HCT116 (cell line): ENCODE measurements around the gene COX11. TPM values are rescaled to one million over a fixed set of nuclear protein-coding genes. Genes with fewer than 3 reads are reported as not detected.

Experiments used
- ATAC-seq: fragments of 200-7000 bp; cut with Tn5 transposase; 2 replicates; pipeline ENCODE4 v1.9.1; 2020; ENCODE audit warnings: mild to moderate bottlenecking, moderate library complexity
- BruUV-seq: library from RNA; stranded (reverse); fragments of 400-500 nt; replicated peaks from 2 replicates; lab custom pipeline; 2021; lab: Mats Ljungman, UMichigan
- CTCF ChIA-PET: fragments of 300-600 bp; sonication (Branson Sonifier 250); formaldehyde crosslinking; loops from one replicate; lab custom pipeline; 2021; ENCODE audit warnings: antibody characterized with exemption; lab: Charles Lee
- POLR2A ChIA-PET: fragments of 300-600, 350-600 bp; sonication (Branson Sonifier 250); formaldehyde crosslinking; loops from one replicate; lab custom pipeline; 2021; ENCODE audit warnings: antibody characterized with exemption; lab: Charles Lee
- RAD21 ChIA-PET, 2 experiments: fragments of 300-600 bp; sonication (Branson Sonifier 250); formaldehyde crosslinking; loops; one replicate each; lab custom pipeline; 2023; ENCODE audit warnings: low total read pairs in 2 of 2; ENCODE audit not compliant: uncharacterized antibody in 2 of 2, unreplicated experiment in 2 of 2, low non-redundant PET in 1 of 2; lab: Charles Lee
- DNase-seq: peaks from one replicate; pipeline ENCODE4 v3.0.0-alpha.2; 2010; ENCODE audit warnings: low read depth, low spot score
- H2AFZ ChIP-seq: fragments of 200-600 bp; shearing (Covaris generic), sonication (generic); 2 replicates; pipeline ENCODE4 v1.6.1; 2017; ENCODE audit warnings: low read depth, mixed run types, mixed read lengths, antibody characterized with exemption, low read length; ENCODE audit not compliant: poor library complexity, severe bottlenecking
- H3K27ac ChIP-seq: 2 replicates; pipeline ENCODE4 v1.5.1; 2012; ENCODE audit warnings: low read depth, low read length
- H3K27me3 ChIP-seq: fragments of 200-600 bp; sonication (generic); 2 replicates; pipeline ENCODE4 v1.6.1; 2016; ENCODE audit warnings: mixed run types, low read length, mixed read lengths; ENCODE audit not compliant: insufficient read depth
- H3K36me3 ChIP-seq, 2 experiments: fragments of 200-500 bp in 1 of 2; fragments of 200-600 bp in 1 of 2; sonication (Bioruptor generic) in 1 of 2; sonication (generic) in 1 of 2; 2 replicates each; pipeline versions ENCODE4 v1.5.1 to v1.6.1; 2014 to 2016; ENCODE audit warnings: low read length in 2 of 2, inconsistent platforms in 1 of 2, mixed read lengths in 1 of 2, mixed run types in 1 of 2; ENCODE audit not compliant: insufficient read depth in 2 of 2, control insufficient read depth in 1 of 2
- H3K4me1 ChIP-seq, 2 experiments: fragments of 200-600 bp in 1 of 2; sonication (generic) in 1 of 2; 2 replicates each; pipeline versions ENCODE4 v1.5.1 to v1.6.1; 2012 to 2017; ENCODE audit warnings: low read length in 2 of 2, inconsistent platforms in 1 of 2, mild to moderate bottlenecking in 1 of 2, mixed read lengths in 1 of 2, mixed run types in 1 of 2, moderate library complexity in 1 of 2; ENCODE audit not compliant: insufficient read depth in 2 of 2, control insufficient read depth in 1 of 2
- H3K4me2 ChIP-seq: fragments of 200-600 bp; sonication (generic); 2 replicates; pipeline ENCODE4 v1.6.1; 2017; ENCODE audit warnings: mixed run types, low read length, mixed read lengths
- H3K4me3 ChIP-seq, 2 experiments: fragments of 200-600 bp in 1 of 2; sonication (generic) in 1 of 2; replicated peaks in 1 of 2; 2 replicates each; pipeline ENCODE4 v1.5.1; 2011 to 2016; ENCODE audit warnings: low read length in 2 of 2, control low read depth in 1 of 2, low read depth in 1 of 2, mild to moderate bottlenecking in 1 of 2, mixed read lengths in 1 of 2, mixed run types in 1 of 2
- H3K79me2 ChIP-seq: fragments of 200-600 bp; sonication (generic); 2 replicates; pipeline ENCODE4 v1.6.1; 2017; ENCODE audit warnings: mild to moderate bottlenecking, mixed run types, low read length, moderate library complexity, mixed read lengths; ENCODE audit not compliant: insufficient read depth
- H3K9ac ChIP-seq: fragments of 200-600 bp; sonication (generic); 2 replicates; pipeline ENCODE4 v1.6.1; 2016; ENCODE audit warnings: low read length, mixed read lengths
- H3K9me2 ChIP-seq: fragments of 200-600 bp; sonication (generic), shearing (Covaris generic); 2 replicates; pipeline ENCODE4 v1.6.1; 2017; ENCODE audit warnings: mixed run types, mild to moderate bottlenecking, moderate library complexity; ENCODE audit not compliant: insufficient read depth
- H3K9me3 ChIP-seq, 2 experiments: fragments of 200-500 bp in 1 of 2; fragments of 200-600 bp in 1 of 2; sonication (Bioruptor generic) in 1 of 2; sonication (generic) in 1 of 2; 2 replicates each; pipeline ENCODE4 v1.6.1; 2014 to 2017; ENCODE audit warnings: low read length in 2 of 2, mixed read lengths in 2 of 2, inconsistent platforms in 1 of 2, low read depth in 1 of 2, mild to moderate bottlenecking in 1 of 2, mixed run types in 1 of 2, moderate library complexity in 1 of 2; ENCODE audit not compliant: control insufficient read depth in 1 of 2, insufficient read depth in 1 of 2
- H4K20me1 ChIP-seq: fragments of 200-600 bp; sonication (generic), shearing (Covaris generic); 2 replicates; pipeline ENCODE4 v1.6.1; 2017; ENCODE audit warnings: mixed run types, mild to moderate bottlenecking, moderate library complexity; ENCODE audit not compliant: insufficient read depth
- CBX3 ChIP-seq: IDR thresholded peaks from 2 replicates; pipeline ENCODE4 v1.6.1; 2012; ENCODE audit warnings: low read depth
- CEBPB ChIP-seq: IDR thresholded peaks from 2 replicates; pipeline ENCODE4 v1.6.1; 2012; ENCODE audit warnings: low read depth
- EGR1 ChIP-seq: IDR thresholded peaks from 2 replicates; pipeline ENCODE4 v1.6.1; 2012; ENCODE audit warnings: low read depth
- EZH2 ChIP-seq: fragments of 200-600 bp; sonication (generic); IDR thresholded peaks from 2 replicates; pipeline ENCODE4 v1.6.1; 2017; ENCODE audit warnings: antibody characterized with exemption, mixed run types
- FOSL1 ChIP-seq: IDR thresholded peaks from 2 replicates; pipeline ENCODE4 v1.6.1; 2012; ENCODE audit warnings: low read depth
- POLR2A ChIP-seq: IDR thresholded peaks from 2 replicates; pipeline ENCODE4 v1.7.0; 2011; ENCODE audit warnings: borderline replicate concordance; ENCODE audit not compliant: insufficient read depth, insufficient read length; ENCODE audit errors: extremely low read depth
- POLR2AphosphoS5 ChIP-seq: IDR thresholded peaks from 2 replicates; pipeline ENCODE4 v1.6.1; 2011; ENCODE audit warnings: mild to moderate bottlenecking, low read depth, low read length, moderate library complexity
- RAD21 ChIP-seq: IDR thresholded peaks from 2 replicates; pipeline ENCODE4 v1.6.1; 2012; ENCODE audit warnings: low read depth, mild to moderate bottlenecking
- REST ChIP-seq: IDR thresholded peaks from 2 replicates; pipeline ENCODE4 v1.6.1; 2012; ENCODE audit warnings: low read depth
- SIN3A ChIP-seq: IDR thresholded peaks from 2 replicates; pipeline ENCODE4 v1.6.1; 2012; ENCODE audit warnings: low read depth
- SP1 ChIP-seq: IDR thresholded peaks from 2 replicates; pipeline ENCODE4 v1.6.1; 2012; ENCODE audit warnings: low read depth
- TCF7L2 ChIP-seq: IDR thresholded peaks from 2 replicates; pipeline ENCODE4 v1.7.0; 2011; ENCODE audit warnings: borderline replicate concordance, inconsistent platforms; ENCODE audit not compliant: insufficient read depth, insufficient read length; ENCODE audit errors: extremely low read depth
- ZBTB33 ChIP-seq: IDR thresholded peaks from 2 replicates; pipeline ENCODE4 v1.6.1; 2011; ENCODE audit warnings: mild to moderate bottlenecking, low read length, moderate library complexity; ENCODE audit not compliant: insufficient replicate concordance; ENCODE audit errors: extremely low read depth
- intact Hi-C: fragments of 100-400 bp; cut with micrococcal nuclease; formaldehyde crosslinking; loops from 2 replicates; pipeline ENCODE4 v1.10.0; 2022
- total RNA-seq: library from RNA; stranded (reverse); gene quantifications from one replicate; pipeline ENCODE4 v1.2.1, GENCODE V29; 2021; ENCODE audit not compliant: unreplicated experiment
- TF ChIP-seq, protein P1 (sequence below), 3 experiments: fragments of 200-600 bp in 1 of 3; sonication (generic) in 1 of 3; IDR thresholded peaks in 2 of 3; conservative IDR thresholded peaks in 1 of 3; 2 replicates each; pipeline ENCODE4 v1.5.1; 2012 to 2017; ENCODE audit warnings: low read depth in 2 of 3, low read length in 2 of 3, antibody characterized with exemption in 1 of 3, borderline replicate concordance in 1 of 3, control low read depth in 1 of 3, mild to moderate bottlenecking in 1 of 3, mixed read lengths in 1 of 3, mixed run types in 1 of 3, moderate library complexity in 1 of 3; ENCODE audit not compliant: insufficient read depth in 1 of 3

The COX11 gene
- total RNA-seq, 1 experiment from 2014 or later: 62.9 TPM

DNA sequence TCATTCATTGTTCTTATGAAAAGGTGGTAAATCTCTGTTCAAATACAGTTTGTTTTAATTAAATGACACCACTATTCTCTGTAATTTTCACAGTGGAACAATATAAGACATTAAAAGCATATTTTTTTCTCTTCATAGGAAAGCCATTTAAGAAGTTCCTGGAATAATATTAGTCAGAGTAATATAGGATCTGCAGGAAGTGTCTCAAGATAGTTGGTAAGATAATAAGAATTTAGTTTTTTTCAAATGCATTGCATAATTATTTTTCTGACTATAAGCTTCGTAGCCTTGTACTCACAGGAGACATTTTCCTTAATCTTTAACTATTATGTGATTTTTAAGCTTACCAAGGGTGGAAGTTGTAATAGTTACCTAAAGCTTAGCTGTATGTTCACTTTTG, 17.0 kb upstream of the COX11 start (continued):
- TF ChIP-seq TCF7L2 (no peak), RAD21 (no peak), CBX3 (no peak), FOSL1 (no peak), REST (no peak), SP1 (no peak), POLR2A (no peak)
- TF ChIP-seq, all 23 proteins: peak for 0

GRCh38 chr17:54983260-54983659, 14.8 kb upstream of the COX11 start:
- Histone ChIP-seq H2AFZ (no peak overlapping the region), H3K4me2 (no peak overlapping the region), H3K9me2 (no peaks in the 10 kb centered on the region), H4K20me1 (no peaks in the 10 kb centered on the region), H3K4me1 (no peaks in the 10 kb centered on the region), H3K9me3 (no peaks in the 10 kb centered on the region), H3K27ac (no peak overlapping the region), H3K27me3 (no peaks in the 10 kb centered on the region), H3K36me3 (no peaks in the 10 kb centered on the region), H3K9ac (no peak overlapping the region), H3K4me3 (no peak overlapping the region), H3K79me2 (peaks cover 10% of the 10 kb centered on the region; the same call in 1 of the 2 replicates)
- BruUV-seq: no TSS peak
- ChIA-PET CTCF (no interaction called here), POLR2A (no interaction called here), RAD21 (no interaction called here)
- TF ChIP-seq EGR1 (no peak), RAD21 (no peak), SP1 (no peak), CEBPB (no peak), POLR2A (no peak), ZBTB33 (no peak), TCF7L2 (no peak), EZH2 (no peak), SIN3A (no peak), CBX3 (no peak), FOSL1 (no peak), POLR2AphosphoS5 (no peak)
- TF ChIP-seq, protein P1, sequence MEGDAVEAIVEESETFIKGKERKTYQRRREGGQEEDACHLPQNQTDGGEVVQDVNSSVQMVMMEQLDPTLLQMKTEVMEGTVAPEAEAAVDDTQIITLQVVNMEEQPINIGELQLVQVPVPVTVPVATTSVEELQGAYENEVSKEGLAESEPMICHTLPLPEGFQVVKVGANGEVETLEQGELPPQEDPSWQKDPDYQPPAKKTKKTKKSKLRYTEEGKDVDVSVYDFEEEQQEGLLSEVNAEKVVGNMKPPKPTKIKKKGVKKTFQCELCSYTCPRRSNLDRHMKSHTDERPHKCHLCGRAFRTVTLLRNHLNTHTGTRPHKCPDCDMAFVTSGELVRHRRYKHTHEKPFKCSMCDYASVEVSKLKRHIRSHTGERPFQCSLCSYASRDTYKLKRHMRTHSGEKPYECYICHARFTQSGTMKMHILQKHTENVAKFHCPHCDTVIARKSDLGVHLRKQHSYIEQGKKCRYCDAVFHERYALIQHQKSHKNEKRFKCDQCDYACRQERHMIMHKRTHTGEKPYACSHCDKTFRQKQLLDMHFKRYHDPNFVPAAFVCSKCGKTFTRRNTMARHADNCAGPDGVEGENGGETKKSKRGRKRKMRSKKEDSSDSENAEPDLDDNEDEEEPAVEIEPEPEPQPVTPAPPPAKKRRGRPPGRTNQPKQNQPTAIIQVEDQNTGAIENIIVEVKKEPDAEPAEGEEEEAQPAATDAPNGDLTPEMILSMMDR (IDR thresholded peaks at IDR 0.05 in 2 of 3, conservative IDR thresholded peaks at IDR 0.05 in 1 of 3; ENCODE audit: borderline replicate concordance in 1 of 3, insufficient read depth in 1 of 3, low read depth in 2 of 3, low read length in 2 of 3): no peak
- ATAC-seq: no peak
- intact Hi-C loops: no loop called here
- DNase-seq: no peak
